Measurements from ENCODE around the gene ECD. TPM values are rescaled to one million over a fixed set of nuclear protein-coding genes. Genes with fewer than 3 reads are reported as not detected.
A peak's percentile ranks its signal among the peaks of the same experiment; 100 is the strongest.
"Not testable (repeated sequence)": the region's sequence is repeated elsewhere in the genome, so short reads cannot be mapped to it uniquely, and the experiment has no call there.

ECD gene
- total RNA-seq, 1 donor = 26.9 TPM

DNA sequence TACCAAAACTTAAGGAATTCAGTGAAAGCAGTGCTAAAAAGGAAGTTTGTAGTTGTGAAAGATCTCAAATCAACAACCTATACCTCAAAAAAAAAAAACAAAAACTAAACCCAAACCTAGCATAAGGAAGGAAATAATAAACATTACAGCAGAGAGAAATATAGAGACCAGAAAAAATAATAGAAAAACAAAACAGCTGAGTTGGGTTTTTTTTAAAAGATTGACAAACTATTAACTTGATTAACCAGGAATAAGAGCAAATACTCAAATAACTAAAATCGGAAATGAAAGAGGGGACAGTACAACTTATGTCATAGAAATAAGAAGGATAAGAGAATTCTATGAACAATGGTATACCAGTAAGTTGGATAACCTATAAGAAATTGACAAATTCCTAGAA is 6.7 kb downstream of the ECD start:
- no peak for DNase-seq (ENCODE audit: low read depth in 2 of 3, low spot score in 2 of 3)

DNA sequence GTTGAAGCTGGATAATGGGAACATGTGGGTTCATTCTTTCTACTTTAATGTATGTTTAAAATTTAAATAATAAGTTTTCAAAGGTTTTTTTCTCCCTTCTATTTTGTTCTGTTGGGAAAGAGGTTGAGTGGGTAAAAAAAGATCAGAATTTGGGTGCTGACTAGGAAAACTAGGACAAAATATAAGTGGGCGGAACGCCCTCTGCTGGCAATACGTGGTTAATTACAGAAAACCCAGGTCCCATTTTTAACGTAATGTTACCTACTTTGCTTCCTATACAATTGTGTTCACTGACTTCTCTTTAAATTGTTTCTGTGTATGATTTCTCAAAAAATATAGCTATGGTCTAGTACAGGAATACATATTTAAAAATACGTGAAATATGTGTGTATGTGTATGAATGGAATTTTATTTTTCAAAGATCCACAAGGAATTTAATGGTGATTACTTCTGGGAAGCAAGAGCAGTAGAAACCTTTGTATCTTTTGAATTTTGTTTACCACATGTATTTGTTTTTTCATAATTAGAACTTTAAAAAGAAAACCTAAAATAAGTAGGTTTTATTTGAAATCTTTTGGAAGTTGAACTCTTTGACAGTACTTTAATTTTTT is 8.7 kb downstream of the ECD start:
- peak; percentile 23 to 65 (median 53) for DNase-seq (ENCODE audit: low read depth in 2 of 3, low spot score in 2 of 3)

DNA sequence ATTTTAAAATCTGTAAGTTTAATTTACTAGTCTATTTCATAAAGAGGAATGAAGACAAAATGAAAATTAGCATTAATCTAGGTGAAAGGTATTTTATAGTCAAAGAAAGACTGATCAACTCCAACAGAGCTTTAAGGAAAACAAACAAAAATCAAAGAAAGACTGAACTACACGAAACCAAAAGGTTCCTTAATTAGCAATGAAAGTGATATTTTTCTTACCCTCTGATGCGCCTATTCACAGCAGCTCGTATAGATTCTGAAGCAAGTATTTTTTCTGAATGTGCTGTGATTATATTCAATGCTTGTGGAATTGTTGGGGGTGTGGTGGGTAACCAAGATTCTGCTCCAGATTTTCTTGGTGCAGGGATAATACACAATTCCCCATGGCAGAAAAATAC is 11.8 kb downstream of the ECD start:
- DNase-seq (ENCODE audit: low read depth in 2 of 3, low spot score in 2 of 3) = no peak

DNA sequence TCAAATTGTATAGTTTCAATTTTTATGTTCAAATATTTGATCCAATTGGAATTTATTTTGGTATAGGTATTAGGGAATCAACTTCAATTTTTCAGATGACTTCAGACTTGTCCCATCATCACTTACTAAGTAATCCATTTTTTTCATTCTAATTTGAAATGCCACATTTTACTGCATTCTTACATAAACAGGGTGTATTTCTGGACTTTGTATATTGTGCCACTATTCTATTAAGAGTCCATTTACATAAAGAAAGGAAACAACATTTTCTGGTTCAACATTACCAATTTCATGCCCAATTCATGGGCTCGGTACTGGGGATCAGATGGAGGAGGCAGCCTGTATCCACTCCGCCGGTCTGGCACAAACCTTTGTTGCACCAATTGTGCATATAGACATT is 15.8 kb downstream of the ECD start:
- no peak for DNase-seq (ENCODE audit: low read depth in 2 of 3, low spot score in 2 of 3)

DNA sequence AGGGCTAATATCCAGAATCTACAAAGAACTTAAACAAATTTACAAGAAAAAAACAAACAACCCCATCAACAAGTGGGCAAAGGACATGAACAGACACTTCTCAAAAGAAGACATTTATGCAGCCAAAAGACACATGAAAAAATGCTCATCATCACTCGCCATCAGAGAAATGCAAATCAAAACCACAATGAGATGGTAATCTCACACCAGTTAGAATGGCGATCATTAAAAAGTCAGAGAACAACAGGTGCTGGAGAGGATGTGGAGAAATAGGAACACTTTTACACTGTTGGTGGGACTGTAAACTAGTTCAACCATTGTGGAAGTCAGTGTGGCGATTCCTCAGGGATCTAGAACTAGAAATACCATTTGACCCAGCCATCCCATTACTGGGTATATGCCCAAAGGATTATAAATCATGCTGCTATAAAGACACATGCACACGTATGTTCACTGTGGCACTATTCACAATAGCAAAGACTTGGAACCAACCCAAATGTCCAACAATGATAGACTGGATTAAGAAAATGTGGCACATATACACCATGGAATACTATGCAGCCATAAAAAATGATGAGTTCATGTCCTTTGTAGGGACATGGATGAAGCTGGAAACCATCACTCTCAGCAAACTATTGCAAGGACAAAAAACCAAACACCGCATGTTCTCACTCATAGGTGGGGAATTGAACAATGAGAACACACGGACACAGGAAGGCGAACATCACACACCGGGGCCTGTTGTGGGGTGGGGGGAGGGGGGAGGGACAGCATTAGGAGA is 17.0 kb downstream of the ECD start:
- DNase-seq (ENCODE audit: low read depth in 2 of 3, low spot score in 2 of 3) = not testable (repeated sequence)

DNA sequence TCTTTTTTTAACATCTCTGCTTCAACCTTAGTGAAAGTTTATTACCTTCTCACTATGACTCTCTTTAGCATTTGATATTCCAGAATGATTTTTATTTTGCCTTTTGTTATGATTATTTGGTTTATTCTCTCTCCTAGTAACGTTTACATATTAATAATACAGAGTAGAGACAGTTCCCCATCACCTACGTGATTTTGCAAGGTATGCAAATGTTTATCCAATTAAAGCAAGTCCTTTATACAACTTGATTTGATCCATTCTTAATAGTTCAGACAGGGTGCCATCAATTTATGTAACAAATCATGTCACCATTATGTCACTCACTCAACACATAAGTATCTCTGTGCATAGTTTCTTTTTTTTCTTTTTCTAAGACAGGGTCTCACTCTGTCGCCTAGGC is 26.2 kb downstream of the ECD start:
- DNase-seq (ENCODE audit: low read depth in 2 of 3, low spot score in 2 of 3) = no peak

DNA sequence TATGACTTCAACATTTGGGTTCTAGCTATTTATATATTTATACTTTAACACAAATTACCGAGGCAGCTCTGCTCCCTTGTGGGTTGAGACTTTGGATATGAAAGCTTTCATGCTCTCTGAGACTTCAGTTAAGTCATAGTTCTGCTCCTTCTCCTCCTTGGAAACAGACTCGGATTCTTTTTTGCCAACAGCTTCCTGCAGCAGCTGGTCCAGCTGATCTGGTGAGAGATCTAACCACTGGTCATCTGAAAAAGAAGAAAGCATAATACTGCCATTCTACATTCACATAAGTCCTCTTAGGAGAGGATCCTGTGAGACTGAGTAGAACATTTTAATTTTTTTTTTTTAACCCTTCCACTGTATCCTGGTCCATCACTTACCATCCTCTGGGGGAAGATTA is 28.6 kb downstream of the ECD start:
- DNase-seq (ENCODE audit: low read depth in 2 of 3, low spot score in 2 of 3) = no peak

DNA sequence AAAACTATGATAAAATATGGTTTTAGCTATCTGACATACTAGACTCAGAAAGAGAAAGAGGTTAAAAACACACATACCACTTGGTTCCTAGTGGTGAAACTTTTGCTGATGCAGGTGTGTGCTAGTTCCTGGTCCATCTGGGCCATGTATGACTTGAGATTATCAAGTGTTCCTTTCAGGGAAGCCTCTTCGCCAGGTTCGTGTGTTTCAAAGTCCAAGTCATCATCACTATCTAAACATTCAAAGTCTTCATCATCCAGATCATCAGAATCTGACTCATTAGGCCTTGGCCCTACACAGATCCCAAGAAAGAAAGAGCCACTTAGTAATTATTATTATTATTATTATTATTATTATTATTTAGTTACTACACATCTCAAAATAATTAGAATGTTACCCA is 31.2 kb downstream of the ECD start:
- no peak for DNase-seq (ENCODE audit: low read depth in 2 of 3, low spot score in 2 of 3)

DNA sequence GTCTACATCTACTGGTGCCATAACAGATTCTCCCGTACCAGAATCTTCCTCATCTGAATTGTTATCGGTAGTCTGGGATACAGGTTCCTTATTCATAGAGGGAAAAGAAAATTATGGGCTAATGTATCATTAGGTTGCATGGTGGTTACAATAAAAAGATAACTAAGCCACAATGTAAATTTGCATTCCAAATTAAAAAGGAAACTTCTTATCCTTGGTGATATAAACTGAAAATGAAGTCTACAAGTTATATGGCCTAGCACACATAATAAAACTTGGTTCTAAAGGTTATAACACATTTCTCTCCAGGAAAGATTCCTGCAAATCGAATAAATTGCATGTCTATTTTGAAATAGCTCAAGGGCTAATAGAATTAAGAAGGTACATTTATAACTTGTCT is 33.1 kb downstream of the ECD start:
- no peak for DNase-seq (ENCODE audit: low read depth in 2 of 3, low spot score in 2 of 3)

DNA sequence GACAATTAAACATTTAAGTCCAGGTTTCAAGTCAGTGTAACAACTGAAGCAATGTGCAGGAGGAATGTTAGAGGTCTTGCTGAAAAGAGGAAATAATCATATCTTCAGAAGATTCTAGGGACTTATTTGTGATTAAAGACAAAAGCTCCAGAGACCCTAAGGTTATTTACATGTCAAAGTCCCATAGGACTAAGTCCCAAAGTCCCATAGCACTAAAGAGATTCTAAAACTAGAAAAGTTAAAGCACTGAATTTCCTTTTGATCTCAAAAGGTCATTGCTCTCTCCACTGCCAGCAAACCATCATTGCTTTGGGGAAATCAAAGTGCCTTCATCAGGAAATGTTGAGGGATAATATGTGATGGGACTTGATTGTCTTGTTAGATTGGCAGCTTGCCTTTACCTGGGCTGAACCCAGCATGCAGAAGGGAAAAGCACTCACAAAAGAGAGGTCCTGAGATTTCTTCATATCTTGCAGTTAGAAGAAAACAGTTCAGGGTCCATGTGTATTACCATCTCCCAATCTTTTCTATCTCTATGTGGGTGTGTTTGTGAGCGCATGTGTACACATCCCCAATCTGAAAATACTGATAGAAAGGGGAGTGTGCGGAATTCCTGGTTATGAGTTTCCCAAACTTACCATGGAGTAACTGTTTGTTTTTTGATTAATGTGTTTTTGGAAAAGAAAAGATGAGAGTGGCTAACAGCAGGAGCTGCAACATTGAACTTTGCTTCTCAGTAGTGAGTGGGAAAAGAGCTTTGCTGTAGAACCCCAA is 35.7 kb downstream of the ECD start:
- DNase-seq (ENCODE audit: low read depth in 2 of 3, low spot score in 2 of 3) = no peak

DNA sequence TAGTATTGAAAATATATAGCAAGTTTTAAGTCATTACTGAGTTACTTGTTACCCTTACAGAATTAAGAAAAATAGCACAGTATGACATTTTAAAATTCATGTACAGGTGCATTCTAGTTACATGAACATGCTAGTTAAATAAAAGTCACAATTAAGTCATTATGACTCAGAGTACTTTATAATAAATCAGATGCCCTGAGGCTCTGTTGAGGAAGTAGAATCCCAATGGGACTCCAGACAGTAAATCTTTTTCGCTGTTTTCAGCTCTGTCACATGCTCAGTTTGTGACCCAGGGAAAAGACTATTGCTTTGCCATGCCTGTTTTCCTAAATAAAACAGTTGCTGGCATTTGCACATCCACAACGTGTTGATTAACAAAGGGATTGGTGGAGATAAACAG is 36.5 kb downstream of the ECD start:
- no peak for DNase-seq (ENCODE audit: low read depth in 2 of 3, low spot score in 2 of 3)

DNA sequence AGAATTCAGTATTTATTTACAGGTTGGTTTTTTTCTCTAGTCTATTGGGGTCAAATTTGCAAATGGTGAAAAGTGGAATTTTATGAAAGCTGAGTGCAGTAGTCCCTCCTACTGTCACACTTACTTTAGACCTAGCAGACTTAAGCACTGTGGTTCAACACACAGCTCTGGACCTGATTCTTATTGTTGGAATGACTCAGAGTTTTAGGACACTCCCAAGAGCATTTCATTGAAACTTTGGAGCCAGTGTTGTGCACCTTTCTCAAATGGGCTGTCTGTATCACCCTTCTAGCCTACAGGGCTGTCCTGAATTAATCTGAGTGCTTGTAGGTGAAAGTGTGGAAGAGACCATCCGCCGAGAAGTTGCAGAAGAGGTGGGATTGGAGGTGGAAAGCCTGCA is 41.5 kb downstream of the ECD start:
- no peak for DNase-seq (ENCODE audit: low read depth in 2 of 3, low spot score in 2 of 3)

DNA sequence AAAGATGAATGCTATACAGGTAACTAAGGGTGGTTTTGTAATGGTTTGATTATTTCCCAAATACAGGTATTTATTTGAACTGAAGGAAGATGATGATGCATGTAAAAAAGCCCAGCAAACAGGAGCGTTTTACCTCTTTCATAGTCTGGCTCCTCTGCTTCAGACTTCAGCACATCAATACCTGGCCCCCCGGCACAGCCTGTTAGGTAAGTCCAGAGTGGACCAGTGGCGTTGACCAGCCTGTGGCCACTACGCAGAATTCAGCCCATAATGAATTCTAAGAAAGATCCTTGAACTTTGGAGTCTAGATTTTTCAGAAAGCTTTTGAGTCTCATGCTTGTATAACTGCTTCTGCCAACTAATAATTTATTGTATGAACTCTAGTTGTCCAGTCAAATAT is 47.9 kb downstream of the ECD start:
- DNase-seq (ENCODE audit: low read depth in 2 of 3, low spot score in 2 of 3) = no peak

DNA sequence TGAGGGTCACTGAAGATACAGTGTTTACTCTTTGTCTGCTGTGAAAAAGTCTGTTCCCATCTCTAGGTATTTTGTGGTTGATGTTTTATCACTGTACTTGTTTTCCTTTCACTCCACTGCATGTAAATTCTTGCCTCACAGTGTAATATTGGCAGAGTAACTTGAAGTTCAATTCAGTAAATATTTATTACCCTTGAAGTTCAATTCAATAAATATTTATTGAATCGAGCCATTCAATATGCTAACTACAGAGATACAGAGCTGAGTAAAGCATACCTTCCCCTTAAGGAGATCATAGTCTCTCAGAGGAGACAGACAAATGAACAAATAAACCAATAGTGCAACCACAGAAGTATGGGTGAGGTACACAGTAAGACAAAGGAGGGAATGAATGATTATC is 48.4 kb downstream of the ECD start:
- DNase-seq (ENCODE audit: low read depth in 2 of 3, low spot score in 2 of 3) = no peak

DNA sequence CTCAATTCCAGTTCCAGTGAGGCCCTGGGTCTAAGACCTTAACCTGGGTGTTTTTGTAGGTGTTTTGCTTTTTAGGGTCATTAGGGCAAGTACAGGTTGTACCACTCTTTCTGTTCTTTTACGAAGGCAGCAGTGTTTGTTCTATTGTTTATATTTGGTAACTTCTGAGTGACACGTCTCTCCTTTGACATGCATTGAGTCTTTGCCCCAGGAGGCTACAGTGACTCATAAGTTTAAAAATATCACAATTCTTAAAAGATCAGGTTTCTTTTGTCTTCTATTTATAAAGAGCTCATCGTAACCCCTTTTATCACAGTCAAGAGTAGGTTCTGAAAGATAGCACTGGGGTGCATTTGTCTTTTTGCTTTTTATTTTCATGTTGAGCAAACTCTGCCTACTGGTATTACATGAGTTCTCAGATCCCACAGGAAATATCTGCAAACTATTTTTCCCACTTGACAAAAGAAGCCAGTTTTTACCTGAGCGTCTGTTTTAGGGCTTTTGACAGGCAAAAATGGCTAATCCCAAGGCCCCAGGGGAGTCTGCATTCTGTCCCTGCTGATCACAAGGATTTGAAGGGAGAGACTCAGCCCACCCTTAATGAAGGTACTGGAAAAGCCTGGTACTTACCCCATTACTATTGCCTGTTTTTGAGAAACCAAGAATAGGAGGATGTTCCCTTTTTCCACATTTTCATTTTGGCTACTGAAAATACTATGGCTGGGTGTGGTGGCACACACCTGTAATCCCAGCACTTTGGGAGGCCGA is 49.6 kb downstream of the ECD start:
- no peak for DNase-seq (ENCODE audit: low read depth in 2 of 3, low spot score in 2 of 3)

DNA sequence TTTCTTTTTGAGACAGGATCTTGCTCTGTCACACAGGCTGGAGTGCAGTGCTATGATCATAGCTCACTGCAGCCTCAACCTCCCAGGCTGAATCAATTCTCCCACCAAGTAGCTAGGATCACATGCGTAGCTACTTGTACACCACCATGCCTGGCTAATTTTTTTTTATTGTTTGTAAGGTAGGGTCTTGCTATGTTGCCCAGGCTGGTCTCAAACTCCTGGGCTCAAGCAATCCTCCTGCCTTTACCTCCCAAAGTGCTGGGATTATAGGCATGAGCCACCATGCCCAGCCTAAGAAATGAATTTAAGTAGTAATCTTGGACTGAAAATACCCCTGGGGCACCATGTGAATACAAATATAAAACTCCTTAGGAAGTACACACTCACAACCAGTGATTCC is 51.8 kb downstream of the ECD start:
- DNase-seq (ENCODE audit: low read depth in 2 of 3, low spot score in 2 of 3) = no peak

DNA sequence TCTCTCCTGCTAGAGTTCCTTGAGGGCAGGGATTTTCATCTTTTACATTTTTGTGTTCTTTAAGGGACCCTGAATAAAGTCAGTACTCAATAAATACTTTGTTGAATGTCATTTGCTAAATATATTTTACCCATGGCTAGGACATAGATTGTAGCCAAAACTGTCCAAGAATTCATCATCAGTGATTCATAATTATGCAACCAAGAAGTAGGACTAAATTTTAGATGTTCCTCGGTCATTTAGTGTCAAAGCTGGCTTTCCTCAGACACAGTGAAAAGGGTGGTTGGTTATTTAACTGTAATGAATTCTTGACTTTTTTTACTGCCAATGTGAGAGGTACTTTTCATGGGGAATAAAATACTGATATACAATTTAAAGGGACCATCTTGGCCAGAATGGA is 54.3 kb downstream of the ECD start:
- DNase-seq (ENCODE audit: low read depth in 2 of 3, low spot score in 2 of 3) = no peak

DNA sequence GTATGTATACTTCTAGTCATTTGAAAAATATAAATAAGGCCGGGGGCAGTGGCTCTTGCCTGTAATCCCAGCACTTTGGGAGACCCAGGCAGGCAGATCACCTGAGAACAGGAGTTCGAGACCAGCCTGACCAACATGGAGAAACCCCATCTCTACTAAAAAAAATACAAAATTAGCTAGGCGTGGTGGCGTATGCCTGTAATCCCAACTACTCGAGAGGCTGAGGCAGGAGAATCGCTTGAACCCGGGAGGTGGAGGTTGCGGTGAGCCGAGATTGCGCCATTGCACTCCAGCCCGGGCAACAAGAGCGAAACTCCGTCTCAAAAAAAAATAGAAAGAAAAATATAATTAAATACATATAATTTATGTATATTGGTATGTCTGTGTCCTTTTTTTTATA is 55.8 kb downstream of the ECD start:
- DNase-seq (ENCODE audit: low read depth in 2 of 3, low spot score in 2 of 3) = not testable (repeated sequence)

DNA sequence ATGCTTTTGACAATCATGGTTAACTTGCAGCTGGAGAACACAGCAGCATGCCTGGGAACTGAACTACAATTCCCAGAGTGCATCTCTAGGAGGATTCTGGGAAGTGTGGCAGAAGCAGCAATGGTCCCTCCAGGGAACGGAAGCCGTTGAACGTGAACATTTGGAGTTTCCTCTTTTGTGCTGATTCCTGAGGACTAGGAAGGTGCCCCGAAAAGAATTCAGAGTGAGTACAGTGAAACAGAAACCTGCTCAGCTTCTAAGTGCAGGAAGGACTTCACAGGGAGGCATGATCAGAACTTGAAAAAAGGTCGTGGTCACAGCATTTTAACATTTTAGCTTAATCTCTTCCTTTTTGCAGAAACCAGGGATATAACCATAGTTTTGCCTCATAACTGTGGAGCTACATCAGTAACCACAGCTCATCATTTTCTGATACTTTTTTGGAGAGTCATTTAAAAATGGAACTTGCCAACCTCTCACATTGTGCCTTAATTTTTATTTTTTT is 57.4 kb downstream of the ECD start, which contains the start of gene NUDT13:
Gene NUDT13, plus strand, starts transcription at position 111 of the 505 bp plus-strand sequence. CDS start 3,911 bp downstream, outside the sequence.
- DNase-seq (ENCODE audit: low read depth in 2 of 3, low spot score in 2 of 3) = peak; percentile 34 to 89 (median 82)

DNA sequence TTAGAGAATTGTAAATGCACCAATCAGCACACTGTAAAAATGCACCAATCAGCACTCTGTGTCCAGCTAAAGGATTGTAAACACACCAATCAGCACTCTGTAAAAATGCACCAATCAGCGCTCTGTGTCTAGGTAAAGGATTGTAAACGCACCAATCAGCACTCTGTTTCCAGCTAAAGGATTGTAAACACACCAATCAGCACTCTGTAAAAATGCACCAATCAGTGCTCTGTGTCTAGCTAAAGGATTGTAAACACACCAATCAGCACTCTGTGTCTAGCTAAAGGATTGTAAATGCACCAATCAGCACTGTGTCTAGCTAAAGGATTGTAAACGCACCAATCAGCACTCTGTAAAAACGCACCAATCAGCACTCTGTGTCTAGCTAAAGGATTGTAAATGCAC is 58.6 kb downstream of the ECD start:
- DNase-seq (ENCODE audit: low read depth in 2 of 3, low spot score in 2 of 3) = not testable (repeated sequence)

DNA sequence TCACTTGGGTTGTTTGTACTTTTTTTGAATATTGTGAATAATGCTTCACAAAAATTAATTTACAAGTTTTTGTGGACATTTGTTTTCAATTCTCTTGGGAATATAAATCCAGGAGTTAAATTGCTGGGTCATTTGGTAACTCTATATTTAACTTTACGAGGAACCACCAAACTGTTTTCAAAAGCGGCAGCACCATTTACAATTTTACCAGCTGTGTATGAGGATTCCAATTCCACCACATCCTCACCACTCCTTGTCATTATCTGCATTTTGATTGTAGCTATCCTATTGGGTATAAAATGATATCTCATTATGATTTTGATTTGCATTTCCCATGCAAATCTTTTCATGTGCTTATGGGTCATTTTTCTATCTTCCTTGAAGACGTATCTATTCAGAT is 61.5 kb downstream of the ECD start:
- DNase-seq (ENCODE audit: low read depth in 2 of 3, low spot score in 2 of 3) = no peak

Measured in hematopoietic multipotent progenitor cell (in vitro differentiated cells).